Measurements from ENCODE around the gene SLC2A13. TPM values are rescaled to one million over a fixed set of nuclear protein-coding genes. Genes with fewer than 3 reads are reported as not detected.

The SLC2A13 gene
- total and polyA plus RNA-seq, 2 donors (not counting 3 experiments of a cell fraction or from before 2014, with no cell fraction given): 1.2 to 4.9 TPM

GRCh38 chr12:40058721-40059190, 47.1 kb downstream of the SLC2A13 start:
- POLR2A ChIA-PET: no interaction called here
- dilution Hi-C loops (cut with MboI; ENCODE audit: extremely low pct_ligation_motif_present, low sequenced_read_pairs): no loop called here

More at GRCh38 chr12:40058721-40059190, 47.1 kb downstream of the SLC2A13 start:
- Histone ChIP-seq H3K4me2 (ENCODE audit: insufficient read depth, low read length) (no peak overlapping the region), H3K4me3 (replicated peaks in 1 of 3; ENCODE audit: insufficient read depth in 1 of 3, low read depth in 1 of 3, low read length in 3 of 3) (no peak overlapping the region), H3K27me3 (ENCODE audit: control insufficient read depth in 2 of 2, insufficient read depth in 2 of 2, low read length in 2 of 2) (no peaks in the 10 kb centered on the region), H3K4me1 (ENCODE audit: control insufficient read depth, extremely low read depth, insufficient read depth, low read length) (no peaks in the 10 kb centered on the region), H3K36me3 (ENCODE audit: control insufficient read depth in 2 of 2, extremely low read depth in 1 of 2, insufficient read depth in 2 of 2, low read length in 2 of 2) (no peaks in the 10 kb centered on the region), H3K9me3 (replicated peaks; ENCODE audit: control insufficient read depth, insufficient read depth, low read length) (no peaks in the 10 kb centered on the region), H2AFZ (ENCODE audit: low read depth, low read length) (no peak overlapping the region), H3K79me2 (ENCODE audit: control insufficient read depth, insufficient read depth, low read length) (no peaks in the 10 kb centered on the region), H3K9me1 (replicated peaks; ENCODE audit: control insufficient read depth, extremely low read depth, insufficient read depth, low read length) (no peaks in the 10 kb centered on the region), H3K27ac (ENCODE audit: insufficient read depth, low read depth, low read length) (no peak overlapping the region), H4K20me1 (replicated peaks; ENCODE audit: control insufficient read depth, extremely low read depth, insufficient read depth, low read length) (no peaks in the 10 kb centered on the region), H3K9ac (replicated peaks; ENCODE audit: extremely low read depth, insufficient read depth, low read length) (no peak overlapping the region)
- TF ChIP-seq CTCF (IDR thresholded peaks at IDR 0.05; ENCODE audit: extremely low read depth in 1 of 2, insufficient read depth in 1 of 2, low read depth in 1 of 2, low read length in 2 of 2) (no peak), POLR2AphosphoS5 (IDR thresholded peaks at IDR 0.05; ENCODE audit: insufficient read depth, low read depth, low read length) (no peak)
- TF ChIP-seq, protein P1, sequence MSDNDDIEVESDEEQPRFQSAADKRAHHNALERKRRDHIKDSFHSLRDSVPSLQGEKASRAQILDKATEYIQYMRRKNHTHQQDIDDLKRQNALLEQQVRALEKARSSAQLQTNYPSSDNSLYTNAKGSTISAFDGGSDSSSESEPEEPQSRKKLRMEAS (IDR thresholded peaks at IDR 0.05; ENCODE audit: insufficient read depth, insufficient read length): no peak
- CTCF ChIA-PET: interaction anchor here (1.2 kb wide), 1 partner anchor 47 kb away, joined by 5 read pairs; no protein-coding TSS in a partner anchor
- intact Hi-C loops (cut with micrococcal nuclease): no loop called here
- BruUV-seq (replicated peaks): no TSS peak
- FAIRE-seq (no peak), DNase-seq (ENCODE audit: low read depth, low spot score) (no peak)
